KMS-11 (cell line): ENCODE data around the gene KRABD2.

ENCODE experiments used
- H2AFZ ChIP-seq: fragments of 200-600 bp; sonication (generic); 2 replicates; pipeline ENCODE4 v1.6.1; 2016; ENCODE audit warnings: antibody characterized with exemption, mixed run types, low read depth
- H3K27ac ChIP-seq: fragments of 200-600 bp; sonication (generic); 2 replicates; pipeline ENCODE4 v1.6.1; 2016; ENCODE audit warnings: mild to moderate bottlenecking, mixed run types
- H3K27me3 ChIP-seq: fragments of 200-600 bp; sonication (generic); 2 replicates; pipeline ENCODE4 v1.6.1; 2017; ENCODE audit warnings: mild to moderate bottlenecking, low read depth, mixed run types, moderate library complexity; ENCODE audit not compliant: insufficient read depth
- H3K36me3 ChIP-seq: fragments of 200-600 bp; sonication (generic); 2 replicates; pipeline ENCODE4 v1.6.1; 2017; ENCODE audit warnings: mild to moderate bottlenecking, mixed run types; ENCODE audit not compliant: insufficient read depth
- H3K4me1 ChIP-seq: fragments of 200-600 bp; sonication (generic); 2 replicates; pipeline ENCODE4 v1.6.1; 2016; ENCODE audit warnings: mild to moderate bottlenecking, low read depth, mixed run types; ENCODE audit not compliant: poor library complexity, severe bottlenecking
- H3K4me2 ChIP-seq: fragments of 200-600 bp; sonication (generic); 2 replicates; pipeline ENCODE4 v1.7.0; 2016; ENCODE audit warnings: mild to moderate bottlenecking, mixed run types
- H3K4me3 ChIP-seq: fragments of 200-600 bp; sonication (generic); IDR thresholded peaks from 2 replicates; pipeline ENCODE4 v1.6.1; 2017; ENCODE audit warnings: low read depth, low read length, mixed read lengths; ENCODE audit not compliant: insufficient read depth
- H3K79me2 ChIP-seq: fragments of 200-600 bp; sonication (generic); 2 replicates; pipeline ENCODE4 v1.6.1; 2016; ENCODE audit warnings: low read depth, mixed run types; ENCODE audit not compliant: insufficient read depth
- H3K9ac ChIP-seq: fragments of 200-600 bp; sonication (generic); 2 replicates; pipeline ENCODE4 v1.6.1; 2016; ENCODE audit warnings: mild to moderate bottlenecking, mixed run types
- H4K20me1 ChIP-seq: fragments of 200-600 bp; sonication (generic); 2 replicates; pipeline ENCODE4 v1.6.1; 2016; ENCODE audit warnings: mild to moderate bottlenecking, mixed run types; ENCODE audit not compliant: insufficient read depth
- CTCF ChIP-seq: fragments of 200-600 bp; sonication (generic); conservative IDR thresholded peaks from 2 replicates; pipeline ENCODE4 v1.6.1; 2017; ENCODE audit warnings: low read depth, mild to moderate bottlenecking, antibody characterized with exemption, low read length, moderate library complexity, mixed read lengths

Gene KRABD2

GRCh38 chr17:8406174-8406573 lies 29.7 kb upstream of the KRABD2 start:
- H3K4me2 ChIP-seq = no peak overlapping the region
- no peaks in the 10 kb centered on the region for H3K4me1 ChIP-seq
- H2AFZ ChIP-seq = no peak overlapping the region
- H3K27ac ChIP-seq = no peak overlapping the region
- no peak overlapping the region for H3K9ac ChIP-seq
- no peak overlapping the region for H3K4me3 ChIP-seq
- H3K79me2 ChIP-seq = no peaks in the 10 kb centered on the region
- H4K20me1 ChIP-seq = no peaks in the 10 kb centered on the region
- no peaks in the 10 kb centered on the region for H3K36me3 ChIP-seq
- no peaks in the 10 kb centered on the region for H3K27me3 ChIP-seq
- TF ChIP-seq CTCF = no peak

GRCh38 chr17:8405499-8406016 lies 29.1 kb upstream of the KRABD2 start:
- Histone ChIP-seq H2AFZ (no peak overlapping the region), H3K4me2 (no peak overlapping the region), H3K36me3 (no peaks in the 10 kb centered on the region), H3K4me1 (no peaks in the 10 kb centered on the region), H3K27ac (no peak overlapping the region), H3K79me2 (no peaks in the 10 kb centered on the region), H3K27me3 (no peaks in the 10 kb centered on the region), H4K20me1 (no peaks in the 10 kb centered on the region), H3K4me3 (no peak overlapping the region), H3K9ac (no peak overlapping the region)
- TF ChIP-seq CTCF = no peak

GRCh38 chr17:8402921-8403536 lies 26.5 kb upstream of the KRABD2 start:
- H3K36me3 ChIP-seq = no peaks in the 10 kb centered on the region
- no peak overlapping the region for H3K27ac ChIP-seq
- H3K79me2 ChIP-seq = no peaks in the 10 kb centered on the region
- no peaks in the 10 kb centered on the region for H4K20me1 ChIP-seq
- no peak overlapping the region for H2AFZ ChIP-seq
- no peak for TF ChIP-seq CTCF
- no peak overlapping the region for H3K4me3 ChIP-seq
- no peak overlapping the region for H3K4me2 ChIP-seq
- H3K27me3 ChIP-seq = no peaks in the 10 kb centered on the region
- no peak overlapping the region for H3K9ac ChIP-seq
- H3K4me1 ChIP-seq = no peaks in the 10 kb centered on the region

- H3K4me3 ChIP-seq = no peak overlapping the region
- no peak overlapping the region for H2AFZ ChIP-seq
- H3K9ac ChIP-seq = no peak overlapping the region
- H3K79me2 ChIP-seq = no peaks in the 10 kb centered on the region
- no peaks in the 10 kb centered on the region for H3K27me3 ChIP-seq
- no peak overlapping the region for H3K27ac ChIP-seq
- no peaks in the 10 kb centered on the region for H3K4me1 ChIP-seq
- TF ChIP-seq CTCF = no peak
- H3K4me2 ChIP-seq = no peak overlapping the region
- H3K36me3 ChIP-seq = no peaks in the 10 kb centered on the region
- H4K20me1 ChIP-seq = no peaks in the 10 kb centered on the region
These were observed 24.6 kb upstream of the KRABD2 start for GRCh38 chr17:8401107-8401506.
